GM12865 (cell line): ENCODE results near the gene OR51B5.
"Not testable (repeated sequence)": the region's sequence is repeated elsewhere in the genome, so short reads cannot be mapped to it uniquely, and the experiment has no call there.

Source experiments
- DNase-seq: peaks from one replicate; pipeline ENCODE4 v3.0.0; 2010; ENCODE audit warnings: low read depth
- H3K4me3 ChIP-seq: 2 replicates; pipeline ENCODE4 v1.5.1; 2011; ENCODE audit warnings: mild to moderate bottlenecking, low read depth, low read length, control low read depth
- TF ChIP-seq, protein P1 (sequence below): IDR thresholded peaks from 2 replicates; pipeline ENCODE4 v1.5.1; 2011; ENCODE audit warnings: low read length, control low read depth, low read depth, inconsistent platforms; ENCODE audit not compliant: insufficient read depth; ENCODE audit errors: missing control alignments

The OR51B5 gene

DNA sequence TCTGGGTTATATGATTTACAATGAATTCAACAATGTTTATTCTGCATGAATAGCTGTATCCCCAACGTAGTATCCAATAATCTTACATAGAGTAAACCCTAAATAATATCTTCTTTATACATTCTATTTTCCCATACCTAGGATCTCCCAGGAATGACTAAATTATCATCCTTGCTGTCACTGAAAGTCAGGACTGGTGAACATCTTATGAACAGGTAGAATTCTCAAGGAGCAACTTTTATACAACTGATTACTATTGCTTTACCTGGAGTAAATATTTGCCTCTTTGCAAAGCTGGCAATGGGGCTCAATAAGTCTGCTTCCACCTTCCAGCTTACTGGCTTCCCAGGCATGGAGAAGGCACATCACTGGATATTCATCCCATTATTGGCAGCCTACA lies 7.9 kb upstream of the OR51B5 start, which contains the start of gene OR51B6:
TSS of gene OR51B6 (plus strand) at position 301 of the 400 bp plus-strand sequence. CDS start at position 301, 0 bp downstream.
- DNase-seq = no peak
- TF ChIP-seq, protein P1, sequence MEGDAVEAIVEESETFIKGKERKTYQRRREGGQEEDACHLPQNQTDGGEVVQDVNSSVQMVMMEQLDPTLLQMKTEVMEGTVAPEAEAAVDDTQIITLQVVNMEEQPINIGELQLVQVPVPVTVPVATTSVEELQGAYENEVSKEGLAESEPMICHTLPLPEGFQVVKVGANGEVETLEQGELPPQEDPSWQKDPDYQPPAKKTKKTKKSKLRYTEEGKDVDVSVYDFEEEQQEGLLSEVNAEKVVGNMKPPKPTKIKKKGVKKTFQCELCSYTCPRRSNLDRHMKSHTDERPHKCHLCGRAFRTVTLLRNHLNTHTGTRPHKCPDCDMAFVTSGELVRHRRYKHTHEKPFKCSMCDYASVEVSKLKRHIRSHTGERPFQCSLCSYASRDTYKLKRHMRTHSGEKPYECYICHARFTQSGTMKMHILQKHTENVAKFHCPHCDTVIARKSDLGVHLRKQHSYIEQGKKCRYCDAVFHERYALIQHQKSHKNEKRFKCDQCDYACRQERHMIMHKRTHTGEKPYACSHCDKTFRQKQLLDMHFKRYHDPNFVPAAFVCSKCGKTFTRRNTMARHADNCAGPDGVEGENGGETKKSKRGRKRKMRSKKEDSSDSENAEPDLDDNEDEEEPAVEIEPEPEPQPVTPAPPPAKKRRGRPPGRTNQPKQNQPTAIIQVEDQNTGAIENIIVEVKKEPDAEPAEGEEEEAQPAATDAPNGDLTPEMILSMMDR = no peak
- H3K4me3 ChIP-seq = no peak within 1 kb of the TSS

DNA sequence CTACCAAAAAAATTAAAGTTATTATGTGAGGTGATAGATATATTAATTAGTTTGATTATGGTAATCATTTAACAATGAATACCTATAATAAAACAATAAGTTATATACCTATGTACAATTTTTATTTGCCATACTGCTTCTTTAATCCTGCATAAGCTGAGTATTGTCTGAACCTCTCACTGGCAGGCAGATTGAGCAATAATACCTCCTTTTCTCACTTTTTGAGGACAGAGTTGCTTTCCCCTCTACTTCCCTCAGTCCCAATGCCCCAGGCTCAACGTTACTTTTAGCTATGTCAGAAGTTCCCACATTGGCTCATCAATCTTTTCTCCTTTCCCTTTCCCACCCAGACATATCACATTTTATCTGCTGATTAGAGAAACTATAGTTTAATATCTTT lies 6.2 kb upstream of the OR51B5 start:
- DNase-seq = no peak
- TF ChIP-seq, protein P1 = no peak
- H3K4me3 ChIP-seq = no peak overlapping the region

DNA sequence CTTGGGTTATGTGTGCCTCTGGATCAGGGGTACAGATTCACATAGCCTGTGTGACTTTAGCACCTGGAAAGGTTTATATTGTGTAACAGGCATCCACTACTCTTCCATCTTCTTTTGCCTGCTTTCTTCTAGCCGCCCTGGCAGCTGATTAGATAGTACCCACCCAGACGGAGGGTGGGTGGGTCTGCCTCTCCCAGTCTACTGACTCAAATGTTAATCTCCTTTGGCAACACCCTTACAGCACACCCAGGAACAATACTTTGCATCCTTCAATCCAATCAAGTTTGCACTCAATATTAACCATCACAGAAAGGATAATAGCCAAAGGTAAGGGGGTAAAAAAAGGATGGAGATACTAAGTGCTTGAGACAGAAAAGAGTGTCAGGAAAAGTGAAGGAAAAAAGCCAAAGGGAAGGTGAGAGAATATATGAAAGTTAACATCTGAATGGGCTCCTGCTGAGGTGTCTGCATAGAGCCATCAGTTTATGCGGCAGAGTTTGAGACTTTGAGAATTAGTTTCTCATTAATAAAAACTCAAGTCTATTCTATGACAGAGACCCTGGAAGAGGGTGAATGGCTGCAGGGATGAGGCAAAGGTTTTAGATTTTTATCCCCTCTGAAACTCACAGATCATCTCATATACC lies 5.3 kb upstream of the OR51B5 start:
- TF ChIP-seq, protein P1 = no peak
- no peak for DNase-seq
- H3K4me3 ChIP-seq = no peak overlapping the region

DNA sequence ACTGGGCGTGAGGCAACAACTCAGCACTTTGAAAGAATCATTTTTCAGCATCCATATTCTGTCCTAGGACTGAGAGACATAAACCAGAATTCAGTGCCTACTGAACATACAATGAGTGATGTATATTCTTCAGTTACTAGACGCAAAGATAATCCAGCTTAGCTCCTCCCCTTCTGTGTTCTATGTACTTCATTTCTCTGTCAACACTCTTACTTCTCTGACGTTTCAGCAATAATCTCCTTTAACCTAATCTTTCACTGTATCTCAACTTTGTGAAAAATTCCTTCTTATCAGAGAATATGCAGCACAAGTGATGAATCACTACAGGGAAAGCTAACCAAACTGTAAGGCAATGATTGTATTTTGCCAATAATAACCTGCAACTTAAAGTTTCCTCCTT lies 2.5 kb upstream of the OR51B5 start:
- no peak for DNase-seq
- H3K4me3 ChIP-seq = no peak overlapping the region
- TF ChIP-seq, protein P1 = no peak

DNA sequence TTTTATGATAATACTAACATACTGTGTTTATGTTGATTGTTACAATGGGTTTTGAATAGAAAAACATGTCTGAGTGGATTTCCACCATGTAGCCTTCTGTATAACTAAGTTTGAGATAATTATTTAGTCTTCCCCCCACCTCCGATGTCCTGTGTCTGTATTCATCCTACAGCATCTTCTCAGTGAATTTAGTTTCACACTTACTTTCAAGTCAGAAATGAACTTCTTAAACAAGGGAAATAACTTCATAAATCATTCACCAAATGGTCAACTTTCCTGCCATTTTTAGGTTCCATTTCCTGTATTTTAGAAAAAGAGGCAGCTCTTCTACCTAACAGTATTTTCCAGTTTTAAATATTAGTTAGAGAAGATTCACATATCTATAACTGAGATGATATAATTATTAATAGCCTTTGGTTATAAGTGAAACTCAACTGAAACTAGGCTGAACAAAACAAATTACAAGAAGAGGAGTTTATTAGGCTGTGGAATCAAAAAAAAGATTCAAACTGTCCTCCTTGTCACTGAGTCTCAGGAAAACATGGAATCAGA lies 3.5 kb downstream of the OR51B5 start:
- TF ChIP-seq, protein P1 = no peak
- no peak overlapping the region for H3K4me3 ChIP-seq
- no peak for DNase-seq

DNA sequence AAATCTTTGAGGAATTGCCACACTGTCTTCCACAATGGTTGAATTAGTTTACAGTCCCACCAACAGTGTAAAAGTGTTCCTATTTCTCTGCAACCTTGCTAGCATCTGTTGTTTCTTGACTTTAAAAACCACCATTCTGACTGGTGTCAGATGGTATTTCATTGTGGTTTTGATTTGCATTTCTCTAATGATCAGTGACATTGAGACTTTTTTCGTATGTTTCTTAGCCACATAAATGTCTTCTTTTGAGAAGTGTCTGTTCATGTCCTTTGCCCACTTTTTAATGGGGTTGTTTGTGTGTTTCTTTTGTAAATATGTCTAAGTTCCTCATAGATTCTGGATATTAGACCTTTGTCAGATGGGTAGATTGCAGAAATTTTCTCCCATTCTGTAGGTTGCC lies 6.1 kb downstream of the OR51B5 start:
- DNase-seq, H3K4me3 ChIP-seq: not testable (repeated sequence)

DNA sequence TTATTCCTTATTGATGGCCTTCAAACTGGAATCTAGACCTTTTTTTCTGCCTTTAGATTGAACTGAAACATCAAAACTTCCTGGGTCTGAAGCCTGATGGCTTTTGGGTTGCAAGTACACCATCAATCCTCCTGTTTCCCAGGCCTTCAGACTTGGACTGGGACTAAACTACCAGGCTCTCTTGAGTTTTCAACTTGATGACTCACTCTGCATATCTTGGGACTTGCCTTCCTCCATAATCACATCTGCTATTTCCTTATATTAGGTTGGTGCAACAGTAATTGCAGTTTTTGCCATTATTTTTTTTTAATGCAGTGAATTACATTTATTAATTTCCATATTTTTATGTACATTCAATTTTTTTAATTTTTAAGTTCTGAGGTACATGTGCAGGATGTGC lies 7.0 kb downstream of the OR51B5 start:
- TF ChIP-seq, protein P1 = no peak
- DNase-seq = no peak
- no peak overlapping the region for H3K4me3 ChIP-seq
